Ramos (cell line): ENCODE results near the gene GPS1.

Experiments used
- in situ Hi-C: fragments of 300-500 bp; cut with MboI; formaldehyde crosslinking; loops from one replicate; pipeline ENCODE4 v1.14.3; 2022; ENCODE audit warnings: low sequenced_read_pairs; ENCODE audit not compliant: unreplicated experiment

GPS1 gene

DNA sequence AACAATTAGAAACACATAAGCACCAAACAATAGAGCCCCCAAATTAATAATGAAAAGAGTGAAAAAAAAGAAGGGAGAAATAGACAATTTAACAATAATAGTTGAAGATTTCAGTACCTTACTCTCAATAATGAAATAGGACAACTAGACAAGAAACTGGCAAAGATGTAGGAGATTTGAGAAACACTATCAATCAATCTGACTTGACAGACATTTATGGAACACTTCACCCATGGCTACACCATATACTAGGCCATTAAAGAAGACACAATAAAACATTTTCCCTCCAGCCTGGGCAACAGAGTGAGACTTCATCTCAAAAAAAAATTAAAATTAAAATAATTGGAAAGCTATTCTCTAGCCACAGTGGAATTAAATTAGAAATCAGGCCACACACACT lies 18.9 kb downstream of the GPS1 start:
- in situ Hi-C loops: no loop called here

- in situ Hi-C loops: no loop called here
Observed at GRCh38 chr17:82072827-82073226, 21.1 kb downstream of the GPS1 start.

DNA sequence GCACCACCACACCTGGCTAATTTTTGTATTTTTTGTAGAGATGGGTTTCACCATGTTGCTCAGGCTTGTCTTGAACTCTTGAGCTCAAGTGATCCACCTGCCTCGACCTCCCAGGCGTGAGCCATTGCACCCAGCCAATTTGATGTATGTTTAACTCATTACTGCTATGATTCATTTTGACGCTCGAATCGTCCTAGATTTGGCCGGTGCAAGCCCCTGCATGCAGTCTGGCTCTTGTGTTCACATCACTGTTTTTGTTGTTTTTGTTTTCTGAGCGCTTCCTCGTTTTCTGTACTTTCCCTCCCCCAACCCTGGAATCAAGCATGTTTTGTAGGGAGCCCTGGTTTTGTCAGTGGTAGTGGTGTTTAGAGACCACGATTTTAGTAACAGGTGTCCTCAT lies 21.7 kb downstream of the GPS1 start:
- in situ Hi-C loops: no loop called here

DNA sequence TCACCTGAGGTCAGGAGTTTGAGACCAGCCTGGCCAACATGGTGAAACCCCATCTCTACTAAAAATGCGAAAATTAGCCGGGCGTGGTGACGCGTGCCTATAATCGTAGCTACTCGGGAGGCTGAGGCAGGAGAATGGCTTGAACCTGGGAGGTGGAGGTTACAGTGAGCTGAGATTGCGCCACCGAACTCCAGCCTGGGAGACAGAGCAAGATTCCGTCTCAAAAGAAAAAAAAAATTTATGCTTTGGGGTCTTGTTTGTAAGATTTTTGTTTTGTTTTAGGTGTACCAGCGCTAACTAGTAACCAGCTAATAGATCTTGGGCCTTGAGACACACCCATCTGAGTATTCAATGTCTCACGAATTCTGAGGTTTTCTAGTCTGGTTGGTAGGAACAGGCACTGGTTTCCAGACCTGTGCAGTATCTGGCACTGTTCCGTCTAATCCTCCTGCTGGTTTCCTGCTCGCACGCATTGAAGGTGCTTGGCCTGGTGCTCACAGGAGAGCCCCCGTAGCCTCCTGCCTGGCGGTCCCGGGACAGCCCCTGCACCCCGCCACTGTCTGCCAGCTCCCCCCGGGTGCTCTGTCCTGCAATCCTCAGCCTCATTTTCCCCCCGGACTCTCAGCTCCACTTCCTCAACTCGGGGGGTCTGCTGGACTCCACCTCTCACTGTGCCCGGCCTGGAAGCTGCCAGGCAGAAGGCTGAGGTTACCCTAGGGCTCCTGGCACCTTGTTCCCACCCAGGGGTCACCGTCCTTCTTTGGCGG lies 24.5 kb downstream of the GPS1 start:
- in situ Hi-C loops: no loop called here

- in situ Hi-C loops: no loop called here
Observed at GRCh38 chr17:82076785-82077591, 25.3 kb downstream of the GPS1 start.

DNA sequence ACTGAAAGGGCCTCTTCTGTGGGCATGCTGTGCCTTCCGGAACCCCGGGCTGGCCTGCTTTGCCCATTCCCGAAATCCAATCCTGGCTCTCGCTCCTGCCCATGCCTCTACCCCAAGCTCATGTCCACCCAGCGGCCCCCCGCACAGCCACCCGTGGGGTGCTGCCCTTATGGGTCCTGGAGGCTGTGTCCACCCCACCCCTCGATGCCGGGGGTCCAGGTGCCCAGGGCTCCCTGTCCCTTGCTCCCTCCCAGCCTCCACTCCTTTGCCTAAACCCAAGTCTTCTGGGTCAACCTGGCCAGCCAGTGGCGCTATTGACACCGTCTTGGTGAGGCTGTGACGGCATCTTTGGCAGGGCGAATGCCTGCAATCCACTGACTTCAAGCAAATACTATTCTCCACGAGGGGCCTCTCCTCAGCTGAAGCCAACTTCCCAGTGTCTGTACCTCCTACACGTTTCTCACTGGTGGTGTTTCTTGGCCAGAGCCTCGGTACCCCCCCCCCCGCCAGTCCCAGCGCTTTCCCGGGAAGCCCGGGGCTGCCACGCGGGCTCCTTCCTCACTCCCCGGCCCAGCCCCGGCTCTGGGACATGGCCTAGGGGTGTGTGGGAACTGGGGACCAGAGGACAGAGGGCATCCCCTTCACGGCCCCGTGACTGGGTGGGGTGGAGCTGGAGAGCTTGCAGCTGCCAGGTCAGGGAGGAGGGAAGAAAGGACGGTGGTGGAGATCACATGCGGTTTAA lies 26.1 kb downstream of the GPS1 start:
- in situ Hi-C loops: no loop called here

DNA sequence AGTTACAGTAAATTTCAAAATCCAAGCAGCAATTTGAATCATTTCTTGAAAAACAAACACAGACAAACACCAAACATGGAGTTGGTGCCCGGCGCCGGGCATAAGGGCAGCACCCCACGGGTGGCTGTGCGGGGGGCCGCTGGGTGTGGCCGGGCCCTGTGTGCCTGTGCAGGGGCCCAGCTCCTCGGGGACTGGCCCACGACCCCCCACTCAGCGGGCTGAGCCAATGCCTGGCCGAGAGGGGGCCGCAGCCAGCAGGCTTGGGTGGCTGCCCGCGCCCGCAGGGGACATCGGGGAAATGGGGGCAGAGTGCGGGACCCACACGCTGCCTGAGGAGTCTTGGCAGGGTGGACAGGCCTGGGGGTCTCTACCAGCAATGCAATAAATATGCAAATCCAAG lies 26.7 kb downstream of the GPS1 start:
- in situ Hi-C loops: no loop called here

DNA sequence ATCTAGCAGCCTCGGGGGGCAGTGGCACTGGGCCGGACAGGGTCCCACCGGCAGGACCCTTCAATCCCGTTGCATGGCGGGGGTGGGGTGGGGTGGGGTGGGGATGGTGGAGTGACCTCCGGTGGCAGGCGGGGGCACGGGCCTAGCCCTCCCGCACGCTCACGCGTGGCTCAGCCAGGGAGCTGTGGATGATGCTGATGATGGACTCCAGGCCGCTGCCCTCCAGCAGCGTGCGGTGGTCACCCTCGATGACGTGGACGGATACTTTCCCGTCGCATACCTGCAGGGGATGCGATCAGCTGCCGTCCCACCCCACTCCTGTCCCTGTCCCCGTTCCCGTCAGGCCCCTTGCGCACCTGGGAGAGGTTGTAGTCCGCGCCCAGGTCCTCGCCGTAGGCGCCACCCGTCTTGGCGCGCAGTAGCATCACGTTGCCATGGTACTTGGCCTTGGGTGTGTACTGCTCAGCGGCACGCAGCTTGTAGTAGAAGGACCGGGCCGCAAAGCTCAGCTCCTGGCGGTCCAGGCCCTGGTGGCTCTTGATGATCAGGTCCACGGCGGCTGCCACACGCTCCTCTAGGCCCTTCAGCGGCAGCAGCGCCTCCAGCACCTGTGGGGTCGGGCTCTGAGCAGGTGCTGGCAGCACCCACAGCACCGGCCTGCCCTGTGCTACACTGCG lies 27.4 kb downstream of the GPS1 start:
- in situ Hi-C loops: no loop called here

- in situ Hi-C loops: no loop called here
Observed at GRCh38 chr17:82080048-82080788, 28.5 kb downstream of the GPS1 start.

- in situ Hi-C loops: no loop called here
Observed at GRCh38 chr17:82080789-82081464, 29.2 kb downstream of the GPS1 start.

DNA sequence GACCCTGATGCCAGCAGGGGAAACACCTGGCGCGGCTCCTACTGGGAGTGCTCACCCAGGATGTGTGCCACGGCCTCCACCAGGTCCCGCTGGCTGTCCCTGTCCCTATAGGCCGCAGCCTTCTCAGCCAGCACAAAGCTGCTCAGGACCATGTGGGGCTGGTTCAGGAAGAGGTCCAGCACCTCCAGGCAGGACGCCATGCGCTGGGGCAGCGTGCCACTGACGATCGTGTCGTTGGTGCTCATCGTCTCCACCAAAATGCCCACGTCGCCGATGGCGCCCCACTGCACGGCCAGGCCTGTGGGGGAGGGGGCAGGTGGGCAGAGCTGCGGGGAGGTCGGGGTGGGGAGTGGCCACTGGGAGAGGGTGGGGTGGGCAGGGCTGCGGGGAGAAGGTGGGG lies 29.8 kb downstream of the GPS1 start:
- in situ Hi-C loops: no loop called here

- in situ Hi-C loops: no loop called here
Observed at GRCh38 chr17:82081966-82082365, 30.3 kb downstream of the GPS1 start.

DNA sequence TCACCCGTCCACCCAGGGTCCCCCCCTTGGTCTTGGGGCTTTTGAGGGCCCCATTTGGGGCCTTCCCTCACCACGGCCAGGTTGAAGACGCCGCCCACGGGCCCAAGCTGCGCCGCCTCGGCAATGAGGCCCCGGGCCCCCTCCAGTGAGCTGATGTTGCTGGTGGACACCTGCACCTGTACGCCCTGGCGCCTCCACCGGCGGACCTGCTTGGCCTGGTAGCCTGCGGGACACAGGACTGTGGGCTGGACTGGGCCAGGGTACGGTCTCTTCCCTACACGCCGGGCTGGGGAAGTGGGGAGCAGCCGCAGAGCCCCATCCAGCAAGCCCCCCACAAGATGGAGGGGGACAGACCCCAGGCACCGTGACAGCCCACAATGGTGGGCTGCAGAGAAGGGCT lies 30.8 kb downstream of the GPS1 start:
- in situ Hi-C loops: no loop called here

- in situ Hi-C loops: no loop called here
Observed at GRCh38 chr17:82083009-82083408, 31.3 kb downstream of the GPS1 start.

DNA sequence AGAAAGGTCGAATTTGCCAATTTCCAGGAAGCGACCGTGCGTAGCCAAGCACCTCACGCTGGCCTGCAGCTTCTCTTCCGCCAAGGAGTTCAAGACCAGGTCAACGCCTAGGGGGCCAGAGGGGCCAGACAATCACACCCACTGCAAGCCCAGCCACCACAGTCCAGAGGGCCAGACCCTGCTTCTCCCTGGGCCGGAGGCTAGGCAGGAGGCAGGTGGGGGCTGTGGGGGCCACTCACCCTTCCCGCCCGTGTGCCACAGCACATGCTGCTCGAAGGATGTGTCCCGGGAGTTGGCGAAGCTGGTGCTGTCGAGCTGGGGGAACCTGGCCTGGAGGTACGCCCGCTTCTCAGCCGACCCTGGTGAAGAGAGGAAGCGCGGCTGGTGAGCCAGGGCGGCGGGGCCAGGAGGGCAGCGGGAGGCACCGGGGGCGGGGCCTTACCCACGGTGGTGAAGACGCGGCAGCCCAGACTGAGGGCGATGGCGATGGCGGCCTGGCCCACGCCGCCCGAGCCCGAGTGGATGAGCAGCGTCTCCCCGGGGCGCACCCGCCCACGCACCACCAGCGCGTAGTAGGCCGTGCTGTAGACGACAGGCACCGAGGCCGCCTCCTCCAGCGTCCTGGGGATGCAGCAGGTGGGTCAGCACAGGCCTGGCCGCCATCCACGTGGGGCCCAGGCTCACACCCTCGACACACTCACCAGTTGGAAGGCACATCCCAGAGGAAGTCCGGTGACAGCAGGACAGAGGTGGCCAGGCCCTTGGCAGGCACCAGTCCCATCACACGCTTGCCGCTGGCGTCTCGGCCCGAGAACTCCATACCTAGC lies 32.0 kb downstream of the GPS1 start:
- in situ Hi-C loops: no loop called here

DNA sequence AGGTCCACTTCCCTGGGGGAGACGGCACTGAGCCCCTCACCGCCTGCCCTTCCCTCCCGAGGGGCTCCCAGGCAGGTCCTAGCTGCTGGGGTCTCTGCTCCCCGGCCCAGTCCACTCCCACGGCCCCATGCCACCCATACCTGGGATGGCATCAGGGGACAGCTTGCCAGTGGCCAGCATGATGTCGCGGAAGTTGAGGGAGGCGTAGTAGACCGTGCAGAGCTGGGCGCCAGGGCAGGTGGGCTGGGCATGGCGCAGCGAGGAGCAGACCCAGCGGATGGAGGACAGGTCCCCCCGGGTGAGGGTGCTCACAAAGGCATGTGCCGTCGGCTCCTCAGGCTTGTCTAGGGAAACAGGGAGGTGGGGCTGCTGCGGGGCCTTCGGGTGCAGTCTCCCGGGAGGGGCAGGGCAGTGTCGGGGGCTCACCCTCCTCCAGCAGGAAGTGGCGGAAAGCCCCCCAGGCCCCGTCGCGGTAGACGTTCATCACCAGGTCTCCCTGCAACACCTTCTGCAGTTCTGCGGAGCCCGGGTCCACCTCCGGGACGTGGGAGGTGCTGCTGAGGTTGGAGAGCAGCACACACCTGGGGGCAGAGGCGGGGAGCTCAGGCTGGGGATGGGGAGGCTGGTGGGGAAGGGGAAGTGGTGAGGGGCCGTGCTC lies 32.8 kb downstream of the GPS1 start:
- in situ Hi-C loops: no loop called here

- in situ Hi-C loops: no loop called here
Observed at GRCh38 chr17:82085031-82085861, 33.5 kb downstream of the GPS1 start.
